ENCODE results near the gene ITGBL1.

DNA sequence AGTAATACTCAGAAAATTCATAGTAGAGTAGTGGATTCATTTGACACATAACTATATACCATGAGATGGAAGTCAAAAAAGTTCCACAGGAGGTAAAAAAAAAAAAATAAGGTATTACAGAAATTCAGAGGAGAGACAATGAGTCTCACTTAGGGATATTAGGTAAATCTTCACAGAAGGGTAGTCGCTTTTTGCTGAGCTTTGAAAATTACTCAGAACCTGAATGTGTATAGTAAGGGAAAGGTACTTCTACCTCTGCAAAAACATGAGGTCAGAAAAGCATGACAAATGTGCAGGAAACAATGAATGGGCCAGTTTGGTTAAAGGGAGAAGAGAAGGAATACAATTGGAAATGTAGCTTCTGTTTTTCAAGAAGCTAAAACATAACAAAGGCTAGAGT, 250.6 kb downstream of the ITGBL1 start:
- TF ChIP-seq CTCF (IDR thresholded peaks at IDR 0.05) (no peak), POLR2A (IDR thresholded peaks at IDR 0.05) (no peak)

All from suprapubic skin (tissue), 3 donors.